H9 (cell line): ENCODE data around the gene BEX4. TPM values are rescaled to one million over a fixed set of nuclear protein-coding genes. Genes with fewer than 3 reads are reported as not detected.

Experiments
- DNase-seq: peaks from one replicate; pipeline ENCODE4 v3.0.0-alpha.2; 2017
- H2AFZ ChIP-seq: one replicate; pipeline ENCODE4 v1.6.1; 2013; ENCODE audit warnings: mild to moderate bottlenecking, low read length, control low read depth, moderate library complexity
- H2AK5ac ChIP-seq: 2 replicates; pipeline ENCODE4 v1.6.1; 2013; ENCODE audit warnings: low read length, control low read depth, mixed read lengths; ENCODE audit not compliant: insufficient read length
- H2BK120ac ChIP-seq: one replicate; pipeline ENCODE4 v1.6.1; 2013; ENCODE audit warnings: low read depth, mild to moderate bottlenecking, low read length, control low read depth, inconsistent platforms; ENCODE audit not compliant: poor library complexity, severe bottlenecking
- H2BK12ac ChIP-seq: 2 replicates; pipeline ENCODE4 v1.6.1; 2013; ENCODE audit warnings: low read length, control low read depth, mixed read lengths, low read depth; ENCODE audit not compliant: insufficient read length
- H2BK15ac ChIP-seq: 2 replicates; pipeline ENCODE4 v1.6.1; 2013; ENCODE audit warnings: low read depth, low read length, control low read depth
- H2BK20ac ChIP-seq: one replicate; pipeline ENCODE4 v1.6.1; 2013; ENCODE audit warnings: low read depth, mild to moderate bottlenecking, low read length, control low read depth, inconsistent platforms; ENCODE audit not compliant: poor library complexity, severe bottlenecking
- H2BK5ac ChIP-seq: 2 replicates; pipeline ENCODE4 v1.6.1; 2013; ENCODE audit warnings: low read length, control low read depth, mixed read lengths; ENCODE audit not compliant: insufficient read length
- H3K14ac ChIP-seq: 2 replicates; pipeline ENCODE4 v1.6.1; 2013; ENCODE audit warnings: low read length, control low read depth; ENCODE audit not compliant: insufficient read depth
- H3K18ac ChIP-seq: 2 replicates; pipeline ENCODE4 v1.6.1; 2013; ENCODE audit warnings: low read depth, mild to moderate bottlenecking, mixed read lengths, low read length, control low read depth; ENCODE audit not compliant: insufficient read length
- H3K23ac ChIP-seq: 2 replicates; pipeline ENCODE4 v1.6.1; 2013; ENCODE audit warnings: low read length, control low read depth, mixed read lengths, low read depth; ENCODE audit not compliant: insufficient read length
- H3K23me2 ChIP-seq: 2 replicates; pipeline ENCODE4 v1.6.1; 2013; ENCODE audit warnings: low read depth, mild to moderate bottlenecking, mixed read lengths, low read length, control low read depth; ENCODE audit not compliant: insufficient read length, poor library complexity, severe bottlenecking
- H3K27ac ChIP-seq: 2 replicates; pipeline ENCODE4 v1.5.1; 2013; ENCODE audit warnings: low read length, control low read depth, mixed read lengths, low read depth; ENCODE audit not compliant: insufficient read length
- H3K27me3 ChIP-seq: 2 replicates; pipeline ENCODE4 v1.6.1; 2013; ENCODE audit warnings: low read length, control low read depth, inconsistent platforms; ENCODE audit not compliant: insufficient read depth
- H3K4ac ChIP-seq: 2 replicates; pipeline ENCODE4 v1.6.1; 2013; ENCODE audit warnings: low read depth, mild to moderate bottlenecking, control low read depth, inconsistent platforms, low read length, moderate library complexity
- H3K4me1 ChIP-seq: 2 replicates; pipeline ENCODE4 v1.6.1; 2013; ENCODE audit warnings: low read length, control low read depth, inconsistent platforms; ENCODE audit not compliant: insufficient read depth
- H3K4me2 ChIP-seq: 2 replicates; pipeline ENCODE4 v1.6.1; 2013; ENCODE audit warnings: low read length, control low read depth, mixed read lengths; ENCODE audit not compliant: insufficient read length, insufficient read depth
- H3K56ac ChIP-seq: 2 replicates; pipeline ENCODE4 v1.6.1; 2013; ENCODE audit warnings: low read depth, mild to moderate bottlenecking, mixed read lengths, low read length, control low read depth; ENCODE audit not compliant: insufficient read length
- H3K79me1 ChIP-seq: 2 replicates; pipeline ENCODE4 v1.6.1; 2013; ENCODE audit warnings: low read depth, mild to moderate bottlenecking, moderate library complexity, low read length, control low read depth, inconsistent platforms; ENCODE audit not compliant: insufficient read depth, poor library complexity, severe bottlenecking
- H3K79me2 ChIP-seq: 2 replicates; pipeline ENCODE4 v1.6.1; 2013; ENCODE audit warnings: low read length, control low read depth, inconsistent platforms; ENCODE audit not compliant: insufficient read depth
- H3K9ac ChIP-seq: 2 replicates; pipeline ENCODE4 v1.6.1; 2013; ENCODE audit warnings: low read length, control low read depth, mixed read lengths; ENCODE audit not compliant: insufficient read length; ENCODE audit errors: extremely low read depth
- H3K9me3 ChIP-seq: one replicate; pipeline ENCODE4 v1.6.1; 2013; ENCODE audit warnings: low read depth, low read length, inconsistent platforms; ENCODE audit not compliant: control insufficient read depth
- H3T11ph ChIP-seq: one replicate; pipeline ENCODE4 v1.6.1; 2013; ENCODE audit warnings: mild to moderate bottlenecking, low read length, control low read depth, inconsistent platforms
- H4K20me1 ChIP-seq: one replicate; pipeline ENCODE4 v1.6.1; 2013; ENCODE audit not compliant: control insufficient read depth, insufficient read length, insufficient read depth
- H4K5ac ChIP-seq: 2 replicates; pipeline ENCODE4 v1.6.1; 2013; ENCODE audit warnings: low read depth, mild to moderate bottlenecking, mixed read lengths, low read length, control low read depth; ENCODE audit not compliant: insufficient read length
- H4K8ac ChIP-seq: replicated peaks from 2 replicates; pipeline ENCODE4 v1.6.1; 2013; ENCODE audit warnings: low read length, control low read depth, mixed read lengths, low read depth; ENCODE audit not compliant: insufficient read length
- H4K91ac ChIP-seq: 2 replicates; pipeline ENCODE4 v1.6.1; 2013; ENCODE audit warnings: low read depth, mild to moderate bottlenecking, moderate library complexity, mixed read lengths, low read length, control low read depth; ENCODE audit not compliant: insufficient read length
- H3K27ac Mint-ChIP-seq, 3 experiments: 2 replicates in 2 of 3; 3 replicates in 1 of 3; pipeline ENCODE4 v1.8.0; 2020 to 2021; ENCODE audit warnings: mixed read lengths in 3 of 3, mild to moderate bottlenecking in 1 of 3, moderate library complexity in 1 of 3
- H3K27me3 Mint-ChIP-seq: 2 replicates; pipeline ENCODE4 v1.8.0; 2021; ENCODE audit warnings: low read depth, mild to moderate bottlenecking, moderate library complexity, mixed read lengths
- H3K36me3 Mint-ChIP-seq, 3 experiments: 2 replicates in 2 of 3; 3 replicates in 1 of 3; pipeline ENCODE4 v1.8.0; 2020 to 2021; ENCODE audit warnings: low read depth in 3 of 3, mixed read lengths in 3 of 3; ENCODE audit not compliant: insufficient read depth in 1 of 3
- H3K4me1 Mint-ChIP-seq, 2 experiments: 2 replicates each; pipeline ENCODE4 v1.8.0; 2020; ENCODE audit warnings: mixed read lengths in 2 of 2
- H3K4me3 Mint-ChIP-seq, 2 experiments: 2 replicates in 1 of 2; 3 replicates in 1 of 2; pipeline ENCODE4 v1.8.0; 2020 to 2021; ENCODE audit warnings: mild to moderate bottlenecking in 2 of 2, mixed read lengths in 2 of 2, moderate library complexity in 1 of 2
- H3K9me3 Mint-ChIP-seq, 2 experiments: 2 replicates in 1 of 2; 3 replicates in 1 of 2; pipeline ENCODE4 v1.8.0; 2020; ENCODE audit warnings: mild to moderate bottlenecking in 2 of 2, mixed read lengths in 2 of 2, moderate library complexity in 1 of 2
- CTCF ChIP-seq: fragments of 200-600 bp; sonication (generic); conservative IDR thresholded peaks from 3 replicates; pipeline ENCODE4 v1.8.0; 2021; ENCODE audit warnings: antibody characterized with exemption, mild to moderate bottlenecking
- total RNA-seq: library from RNA; stranded (reverse); gene quantifications from 2 replicates; pipeline ENCODE4 v1.2.1, GENCODE V29; 2021

The BEX4 gene
- total RNA-seq, 1 experiment from 2014 or later: 48.2 TPM

- TF ChIP-seq CTCF: no peak
- H4K91ac ChIP-seq: no peak overlapping the region
- no peak for DNase-seq
- no peaks in the 10 kb centered on the region for H3K36me3 Mint-ChIP-seq
- H3K56ac ChIP-seq: no peak overlapping the region
- H3K27ac Mint-ChIP-seq: no peak overlapping the region
- H3K23me2 ChIP-seq: peaks cover 4% of the 10 kb centered on the region
- no peak overlapping the region for H2BK15ac ChIP-seq
- no peak overlapping the region for H4K5ac ChIP-seq
- H3K18ac ChIP-seq: no peak overlapping the region
- no peak overlapping the region for H3K14ac ChIP-seq
- H3K4me1 ChIP-seq: no peaks in the 10 kb centered on the region
- H2BK5ac ChIP-seq: no peak overlapping the region
- H2BK12ac ChIP-seq: no peak overlapping the region
- no peaks in the 10 kb centered on the region for H3K79me2 ChIP-seq
- no peak overlapping the region for H3T11ph ChIP-seq
- peaks cover 46% of the 10 kb centered on the region for H3K27me3 Mint-ChIP-seq
- no peak overlapping the region for H2AFZ ChIP-seq
- H3K9ac ChIP-seq: no peak overlapping the region
- no peaks in the 10 kb centered on the region for H3K9me3 ChIP-seq
- peaks cover 17 to 48% of the 10 kb centered on the region in 2 experiments for H3K9me3 Mint-ChIP-seq
- H3K4me2 ChIP-seq: no peak overlapping the region
- no peaks in the 10 kb centered on the region; the same call in 1 of the 2 replicates for H3K27me3 ChIP-seq
- no peak overlapping the region for H2BK20ac ChIP-seq
- no peak overlapping the region for H4K8ac ChIP-seq
- H3K4ac ChIP-seq: no peak overlapping the region
- H3K23ac ChIP-seq: no peak overlapping the region
- no peaks in the 10 kb centered on the region for H3K79me1 ChIP-seq
- peaks cover 4% of the 10 kb centered on the region in 2 experiments; a peak in 3 of 4 replicates for H3K4me1 Mint-ChIP-seq
- H2BK120ac ChIP-seq: no peak overlapping the region
- H4K20me1 ChIP-seq: no peaks in the 10 kb centered on the region
- no peak overlapping the region for H3K4me3 Mint-ChIP-seq
- H3K27ac ChIP-seq: no peak overlapping the region
- no peak overlapping the region for H2AK5ac ChIP-seq
Observed at GRCh38 chrX:103177556-103177955, 37.4 kb upstream of the BEX4 start.
